Gastrocnemius medialis (tissue), 4 donors: ENCODE results near the gene PTGIS.

ENCODE experiments used
- POLR2A ChIP-seq, 2 donors: fragments of 450-650 bp; IDR thresholded peaks; one replicate each; pipeline ENCODE4 v1.6.1; 2017; ENCODE audit warnings: antibody characterized with exemption in 2 of 2, mild to moderate bottlenecking in 2 of 2, moderate library complexity in 2 of 2
- TF ChIP-seq, protein P1 (sequence below), 5 experiments: fragments of 450-650 bp in 3 of 5; fragments of 200-600 bp in 2 of 5; sonication (generic) in 2 of 5; IDR thresholded peaks in 4 of 5; conservative IDR thresholded peaks in 1 of 5; 1 replicate in 4 of 5; 2 replicates in 1 of 5; pipeline ENCODE4 v1.5.1; 2016 to 2019; ENCODE audit warnings: antibody characterized with exemption in 5 of 5, mild to moderate bottlenecking in 3 of 5, moderate library complexity in 3 of 5

GRCh38 chr20:49549801-49550551 lies 18.0 kb downstream of the PTGIS start:
- TF ChIP-seq, protein P1, sequence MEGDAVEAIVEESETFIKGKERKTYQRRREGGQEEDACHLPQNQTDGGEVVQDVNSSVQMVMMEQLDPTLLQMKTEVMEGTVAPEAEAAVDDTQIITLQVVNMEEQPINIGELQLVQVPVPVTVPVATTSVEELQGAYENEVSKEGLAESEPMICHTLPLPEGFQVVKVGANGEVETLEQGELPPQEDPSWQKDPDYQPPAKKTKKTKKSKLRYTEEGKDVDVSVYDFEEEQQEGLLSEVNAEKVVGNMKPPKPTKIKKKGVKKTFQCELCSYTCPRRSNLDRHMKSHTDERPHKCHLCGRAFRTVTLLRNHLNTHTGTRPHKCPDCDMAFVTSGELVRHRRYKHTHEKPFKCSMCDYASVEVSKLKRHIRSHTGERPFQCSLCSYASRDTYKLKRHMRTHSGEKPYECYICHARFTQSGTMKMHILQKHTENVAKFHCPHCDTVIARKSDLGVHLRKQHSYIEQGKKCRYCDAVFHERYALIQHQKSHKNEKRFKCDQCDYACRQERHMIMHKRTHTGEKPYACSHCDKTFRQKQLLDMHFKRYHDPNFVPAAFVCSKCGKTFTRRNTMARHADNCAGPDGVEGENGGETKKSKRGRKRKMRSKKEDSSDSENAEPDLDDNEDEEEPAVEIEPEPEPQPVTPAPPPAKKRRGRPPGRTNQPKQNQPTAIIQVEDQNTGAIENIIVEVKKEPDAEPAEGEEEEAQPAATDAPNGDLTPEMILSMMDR (IDR thresholded peaks at IDR 0.05 in 4 of 5, conservative IDR thresholded peaks at IDR 0.05 in 1 of 5): no peak
- TF ChIP-seq POLR2A (IDR thresholded peaks at IDR 0.05): no peak
